GM12874 (cell line): ENCODE measurements around the gene COBL.

ENCODE experiments used
- TF ChIP-seq, protein P1 (sequence below): IDR thresholded peaks from 2 replicates; pipeline ENCODE4 v1.5.1; 2011; ENCODE audit warnings: low read depth, mild to moderate bottlenecking, control low read depth, low read length, moderate library complexity; ENCODE audit not compliant: insufficient read depth

Gene COBL

GRCh38 chr7:51132661-51133060 lies 183.9 kb downstream of the COBL start:
- TF ChIP-seq, protein P1, sequence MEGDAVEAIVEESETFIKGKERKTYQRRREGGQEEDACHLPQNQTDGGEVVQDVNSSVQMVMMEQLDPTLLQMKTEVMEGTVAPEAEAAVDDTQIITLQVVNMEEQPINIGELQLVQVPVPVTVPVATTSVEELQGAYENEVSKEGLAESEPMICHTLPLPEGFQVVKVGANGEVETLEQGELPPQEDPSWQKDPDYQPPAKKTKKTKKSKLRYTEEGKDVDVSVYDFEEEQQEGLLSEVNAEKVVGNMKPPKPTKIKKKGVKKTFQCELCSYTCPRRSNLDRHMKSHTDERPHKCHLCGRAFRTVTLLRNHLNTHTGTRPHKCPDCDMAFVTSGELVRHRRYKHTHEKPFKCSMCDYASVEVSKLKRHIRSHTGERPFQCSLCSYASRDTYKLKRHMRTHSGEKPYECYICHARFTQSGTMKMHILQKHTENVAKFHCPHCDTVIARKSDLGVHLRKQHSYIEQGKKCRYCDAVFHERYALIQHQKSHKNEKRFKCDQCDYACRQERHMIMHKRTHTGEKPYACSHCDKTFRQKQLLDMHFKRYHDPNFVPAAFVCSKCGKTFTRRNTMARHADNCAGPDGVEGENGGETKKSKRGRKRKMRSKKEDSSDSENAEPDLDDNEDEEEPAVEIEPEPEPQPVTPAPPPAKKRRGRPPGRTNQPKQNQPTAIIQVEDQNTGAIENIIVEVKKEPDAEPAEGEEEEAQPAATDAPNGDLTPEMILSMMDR, result no peak

GRCh38 chr7:51129527-51130472 lies 186.8 kb downstream of the COBL start:
- TF ChIP-seq, protein P1, result no peak

- TF ChIP-seq, protein P1, result no peak
Measured at GRCh38 chr7:51128545-51129435, 187.8 kb downstream of the COBL start.

DNA sequence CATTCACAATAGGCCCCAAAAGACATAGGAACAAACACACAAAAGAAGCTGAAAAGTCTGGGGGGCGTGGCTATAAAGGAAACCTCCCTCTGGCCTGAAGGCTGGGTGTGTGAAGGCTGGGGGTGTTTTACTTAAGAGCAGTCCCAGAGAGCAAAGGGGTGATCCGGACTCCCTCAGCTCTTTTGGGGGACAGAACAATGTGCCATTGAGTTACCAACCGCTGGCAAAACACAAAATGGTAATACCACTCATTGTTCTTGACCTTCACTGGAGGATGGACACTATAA lies 189.0 kb downstream of the COBL start:
- TF ChIP-seq, protein P1, result no peak

DNA sequence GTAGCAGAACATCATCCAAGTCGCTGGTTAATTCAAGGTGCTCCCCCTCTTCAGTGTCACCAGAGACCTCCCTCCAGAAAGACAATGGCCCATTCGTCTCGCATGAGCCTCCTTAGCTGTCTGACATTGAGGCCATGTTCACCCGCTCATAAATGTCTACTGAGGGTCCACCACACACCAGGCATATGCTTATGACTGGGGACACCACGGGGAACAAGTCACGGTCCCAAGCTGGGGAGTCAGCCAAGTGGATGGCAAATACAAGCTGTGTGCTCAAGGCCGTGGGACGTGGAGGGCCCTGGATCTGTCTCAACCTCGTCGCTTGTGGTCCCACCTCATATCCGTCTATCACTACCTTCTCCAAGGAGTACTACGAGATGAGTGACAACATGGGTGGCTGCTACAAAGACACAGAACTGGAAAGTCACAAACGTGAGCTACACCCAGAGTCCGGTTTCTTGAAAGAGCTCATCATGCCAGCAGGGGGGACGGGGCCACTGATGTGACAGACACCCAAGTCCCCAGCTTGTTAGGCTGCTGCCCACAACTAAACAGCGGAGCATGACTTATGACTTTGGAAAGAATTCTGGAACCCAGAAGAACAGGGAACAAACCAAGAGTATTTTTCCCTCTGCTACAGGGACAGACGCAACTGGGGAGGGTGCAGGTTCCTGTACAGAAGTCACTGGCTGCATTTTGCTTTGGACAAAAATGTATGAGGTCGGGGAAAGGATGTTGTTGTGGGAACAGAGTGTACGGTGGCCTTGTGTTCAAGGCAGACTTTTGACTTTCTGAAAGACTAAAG lies 189.6 kb downstream of the COBL start:
- TF ChIP-seq, protein P1, result no peak

GRCh38 chr7:51126324-51126723 lies 190.3 kb downstream of the COBL start:
- TF ChIP-seq, protein P1, result no peak
